GM23338 (cell line): ENCODE results near the gene AK4. TPM values are rescaled to one million over a fixed set of nuclear protein-coding genes. Genes with fewer than 3 reads are reported as not detected.

Source experiments
- ATAC-seq: fragments of 200-7000 bp; cut with Tn5 transposase; 3 replicates; pipeline ENCODE4 v1.9.1; 2020
- DNase-seq: peaks from one replicate; pipeline ENCODE4 v3.0.0-alpha.2; 2015; ENCODE audit warnings: low spot score
- H2AFZ ChIP-seq: fragments of 200-600 bp; sonication (generic); 2 replicates; pipeline ENCODE4 v1.8.0; 2016; ENCODE audit warnings: antibody characterized with exemption, mild to moderate bottlenecking, moderate library complexity
- H3F3A ChIP-seq: fragments of 200-600 bp; sonication (generic); replicated peaks from 2 replicates; pipeline ENCODE4 v1.8.0; 2017; ENCODE audit warnings: antibody characterized with exemption, mixed run types, low read depth
- H3K27ac ChIP-seq: fragments of 200-600 bp; sonication (generic); 2 replicates; pipeline ENCODE4 v1.6.1; 2016; ENCODE audit warnings: low read depth
- H3K27me3 ChIP-seq: fragments of 200-600 bp; sonication (generic); 2 replicates; pipeline ENCODE4 v1.8.0; 2016; ENCODE audit warnings: mild to moderate bottlenecking, mixed run types, moderate library complexity; ENCODE audit not compliant: insufficient read depth
- H3K36me3 ChIP-seq: fragments of 200-600 bp; sonication (generic); 2 replicates; pipeline ENCODE4 v1.8.0; 2016; ENCODE audit warnings: mild to moderate bottlenecking; ENCODE audit not compliant: insufficient read depth
- H3K4me1 ChIP-seq: fragments of 200-600 bp; sonication (generic); 2 replicates; pipeline ENCODE4 v1.8.0; 2016; ENCODE audit warnings: mild to moderate bottlenecking, moderate library complexity; ENCODE audit not compliant: insufficient read depth
- H3K4me2 ChIP-seq: fragments of 200-600 bp; sonication (generic); 2 replicates; pipeline ENCODE4 v1.7.1; 2017; ENCODE audit warnings: mixed run types
- H3K4me3 ChIP-seq: fragments of 200-600 bp; sonication (generic); 2 replicates; pipeline ENCODE4 v1.6.1; 2016; ENCODE audit warnings: mixed run types
- H3K79me2 ChIP-seq: fragments of 200-600 bp; sonication (generic); replicated peaks from 2 replicates; pipeline ENCODE4 v1.8.0; 2017; ENCODE audit warnings: mild to moderate bottlenecking; ENCODE audit not compliant: insufficient read depth
- H3K9me2 ChIP-seq: fragments of 200-600 bp; sonication (generic); 2 replicates; pipeline ENCODE4 v1.8.0; 2017; ENCODE audit not compliant: insufficient read depth
- H4K20me1 ChIP-seq: fragments of 200-600 bp; sonication (generic); replicated peaks from 2 replicates; pipeline ENCODE4 v1.8.0; 2017; ENCODE audit warnings: mild to moderate bottlenecking; ENCODE audit not compliant: insufficient read depth
- H3K27ac Mint-ChIP-seq: 2 replicates; pipeline ENCODE4 v1.8.0; 2020; ENCODE audit warnings: inconsistent platforms, mild to moderate bottlenecking, moderate library complexity, mixed read lengths
- H3K27me3 Mint-ChIP-seq: 3 replicates; pipeline ENCODE4 v1.8.0; 2022; ENCODE audit warnings: low read depth, mild to moderate bottlenecking, moderate library complexity, mixed read lengths, inconsistent platforms; ENCODE audit not compliant: insufficient read depth, poor library complexity
- H3K36me3 Mint-ChIP-seq: 3 replicates; pipeline ENCODE4 v1.8.0; 2021; ENCODE audit warnings: low read depth, mild to moderate bottlenecking, inconsistent platforms, moderate library complexity, mixed read lengths
- H3K4me1 Mint-ChIP-seq: 3 replicates; pipeline ENCODE4 v1.8.0; 2020; ENCODE audit warnings: mild to moderate bottlenecking, inconsistent platforms, mixed read lengths
- H3K4me3 Mint-ChIP-seq: 3 replicates; pipeline ENCODE4 v1.8.0; 2021; ENCODE audit warnings: moderate library complexity, mild to moderate bottlenecking, inconsistent platforms, mixed read lengths
- H3K9me3 Mint-ChIP-seq: 3 replicates; pipeline ENCODE4 v1.8.0; 2020; ENCODE audit warnings: moderate library complexity, mild to moderate bottlenecking, inconsistent platforms, mixed read lengths
- CREB1 ChIP-seq: fragments of 250-450 bp; sonication (Bioruptor Pico); IDR thresholded peaks from 2 replicates; pipeline ENCODE4 v1.5.0; 2020; ENCODE audit warnings: low read depth, mild to moderate bottlenecking, moderate library complexity
- CTCF ChIP-seq, 2 experiments: fragments of 200-600 bp in 1 of 2; sonication (generic) in 1 of 2; conservative IDR thresholded peaks; 2 replicates each; pipeline versions ENCODE4 v1.5.1 to v1.6.1; 2016 to 2017; ENCODE audit warnings: antibody characterized with exemption in 2 of 2, low read depth in 2 of 2, mild to moderate bottlenecking in 2 of 2, moderate library complexity in 1 of 2
- ETS1 ChIP-seq: IDR thresholded peaks from 2 replicates; pipeline ENCODE4 v1.6.1; 2016; ENCODE audit warnings: antibody characterized with exemption
- EZH2phosphoT487 ChIP-seq: fragments of 200-600 bp; sonication (generic); IDR thresholded peaks from one replicate; pipeline ENCODE4 v1.8.1; 2018; ENCODE audit warnings: antibody characterized with exemption; ENCODE audit not compliant: unreplicated experiment
- JUNB ChIP-seq: IDR thresholded peaks from one replicate; pipeline ENCODE4 v1.6.1; 2016; ENCODE audit warnings: antibody characterized with exemption; ENCODE audit not compliant: unreplicated experiment
- NANOG ChIP-seq: IDR thresholded peaks from 2 replicates; pipeline ENCODE4 v1.6.1; 2016; ENCODE audit warnings: antibody characterized with exemption, borderline replicate concordance
- POLR2AphosphoS5 ChIP-seq: IDR thresholded peaks from 2 replicates; pipeline ENCODE4 v1.6.1; 2016; ENCODE audit warnings: antibody characterized with exemption, low read depth
- REST ChIP-seq: IDR thresholded peaks from one replicate; pipeline ENCODE4 v1.6.1; 2018; ENCODE audit warnings: antibody characterized with exemption; ENCODE audit not compliant: unreplicated experiment
- STAT1 ChIP-seq: IDR thresholded peaks from one replicate; pipeline ENCODE4 v1.6.1; 2016; ENCODE audit warnings: antibody characterized with exemption; ENCODE audit not compliant: unreplicated experiment
- ZNF114 ChIP-seq: fragments of 250-450 bp; sonication (Bioruptor Pico); IDR thresholded peaks from 2 replicates; pipeline ENCODE4 v1.5.0; 2020; ENCODE audit warnings: mild to moderate bottlenecking, moderate library complexity
- ZNF331 ChIP-seq: fragments of 250-450 bp; sonication (Bioruptor Pico); IDR thresholded peaks from 2 replicates; pipeline ENCODE4 v1.5.0; 2020; ENCODE audit warnings: low read depth, mild to moderate bottlenecking, moderate library complexity
- polyA plus RNA-seq: library from polyadenylated mRNA; unstranded; fragments of >200 nt; fragmentation: Nextera tagmentation; extraction: Ambion mirVana; gene quantifications from 2 replicates; pipeline ENCODE4 v1.2.1, GENCODE V29; 2016
- total RNA-seq: library from RNA; depleted of rRNA; stranded (reverse); fragments of >200 nt; shearing (Covaris generic); gene quantifications from 2 replicates; pipeline ENCODE4 v1.2.3, GENCODE V29; 2014

Gene AK4
- total and polyA plus RNA-seq, 2 experiments from 2014 or later: 123 to 127 TPM

DNA sequence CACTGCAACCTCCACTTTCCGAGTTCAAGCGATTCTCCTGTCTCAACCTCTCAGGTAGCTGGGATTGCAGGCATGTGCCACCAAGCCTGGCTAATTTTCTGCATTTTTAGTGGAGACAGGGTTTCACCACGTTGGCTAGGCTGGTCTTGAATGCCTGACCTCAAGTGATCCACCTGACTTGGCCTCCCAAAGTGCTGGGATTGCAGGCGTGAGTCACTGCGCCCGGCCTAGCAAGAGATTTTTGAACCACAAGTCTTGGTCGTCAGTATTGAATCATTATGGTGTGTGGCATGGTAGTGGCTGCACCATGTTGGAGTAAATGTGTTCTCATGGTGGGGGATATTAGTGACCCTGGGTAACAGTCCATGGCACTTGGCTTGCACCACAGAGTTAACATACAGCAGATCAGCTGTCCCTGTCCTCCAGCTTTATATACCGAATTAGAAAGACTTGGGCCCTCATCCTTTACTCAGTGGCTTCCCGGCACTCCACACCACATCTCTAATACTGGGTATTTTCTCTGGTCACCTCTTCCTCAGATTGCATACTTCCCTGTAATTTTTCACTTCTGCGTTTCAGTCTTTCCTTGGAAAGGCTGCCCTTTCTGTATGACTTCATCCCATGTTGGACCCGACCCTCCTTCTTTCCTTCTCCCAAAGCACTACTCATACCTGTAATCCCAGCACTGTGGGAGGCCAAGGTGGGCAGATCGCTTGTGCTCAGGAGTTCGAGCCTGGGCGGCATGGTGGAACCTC is 25.1 kb downstream of the AK4 start (continued):
- TF ChIP-seq CTCF (conservative IDR thresholded peaks at IDR 0.05; ENCODE audit: low read depth in 2 of 2): no peak
- TF ChIP-seq REST: no peak
- TF ChIP-seq POLR2AphosphoS5: no peak
- no peak for TF ChIP-seq ZNF114 (CRISPR knock-in tag)
- no peak for TF ChIP-seq ETS1
- TF ChIP-seq CREB1 (CRISPR knock-in tag): no peak
- TF ChIP-seq ZNF331 (CRISPR knock-in tag): no peak

- ATAC-seq: no peak; the same call in 2 of the 3 replicates
- Histone ChIP-seq H3K9me2 (no peaks in the 10 kb centered on the region), H3K4me2 (peak overlapping the region; percentile 41; the same call in 1 of the 2 replicates), H3K27me3 (no peaks in the 10 kb centered on the region), H3K79me2 (peaks cover 99% of the 10 kb centered on the region), H3K4me1 (peaks cover 61% of the 10 kb centered on the region), H4K20me1 (no peaks in the 10 kb centered on the region; the same call in 1 of the 2 replicates), H3K27ac (no peak overlapping the region), H2AFZ (no peak overlapping the region), H3F3A (no peaks in the 10 kb centered on the region), H3K4me3 (no peak overlapping the region), H3K36me3 (no peaks in the 10 kb centered on the region)
- no peak for DNase-seq
- Mint-ChIP-seq H3K4me3 (no peak overlapping the region), H3K9me3 (no peaks in the 10 kb centered on the region), H3K36me3 (no peaks in the 10 kb centered on the region), H3K27ac (peak overlapping the region; percentile 49; the same call in 1 of the 2 replicates), H3K4me1 (peaks cover 75% of the 10 kb centered on the region), H3K27me3 (no peaks in the 10 kb centered on the region)
- TF ChIP-seq EZH2phosphoT487 (no peak), STAT1 (no peak), NANOG (no peak), ZNF331 (CRISPR knock-in tag) (no peak), JUNB (no peak), CTCF (conservative IDR thresholded peaks at IDR 0.05; ENCODE audit: low read depth in 2 of 2) (no peak)
Measured at GRCh38 chr1:65174585-65174984, 26.6 kb downstream of the AK4 start.
